GM23248 (cell line): ENCODE measurements around the gene SLC25A20. TPM values are rescaled to one million over a fixed set of nuclear protein-coding genes. Genes with fewer than 3 reads are reported as not detected.

Experiments used
- DNase-seq: peaks from one replicate; pipeline ENCODE4 v3.0.0-alpha.2; 2015
- H2AFZ ChIP-seq: fragments of 200-600 bp; sonication (generic); 2 replicates; pipeline ENCODE4 v1.6.1; 2016; ENCODE audit warnings: antibody characterized with exemption
- H3F3A ChIP-seq: fragments of 200-600 bp; sonication (generic); 2 replicates; pipeline ENCODE4 v1.6.1; 2016; ENCODE audit warnings: mild to moderate bottlenecking, antibody characterized with exemption, mixed run types; ENCODE audit not compliant: insufficient read depth
- H3K27ac ChIP-seq: fragments of 200-600 bp; sonication (generic); 2 replicates; pipeline ENCODE4 v1.5.1; 2016; ENCODE audit warnings: mild to moderate bottlenecking
- H3K27me3 ChIP-seq: fragments of 200-600 bp; sonication (generic); replicated peaks from 2 replicates; pipeline ENCODE4 v1.6.1; 2016; ENCODE audit warnings: mild to moderate bottlenecking; ENCODE audit not compliant: insufficient read depth
- H3K36me3 ChIP-seq: fragments of 200-600 bp; sonication (generic); 2 replicates; pipeline ENCODE4 v1.6.1; 2016; ENCODE audit warnings: low read depth, mild to moderate bottlenecking
- H3K4me1 ChIP-seq: fragments of 200-600 bp; sonication (generic); 2 replicates; pipeline ENCODE4 v1.6.1; 2016; ENCODE audit warnings: mild to moderate bottlenecking; ENCODE audit not compliant: insufficient read depth
- H3K4me2 ChIP-seq: fragments of 200-600 bp; sonication (generic); one replicate; pipeline ENCODE4 v1.6.1; 2016; ENCODE audit warnings: mild to moderate bottlenecking; ENCODE audit not compliant: unreplicated experiment
- H3K4me3 ChIP-seq: fragments of 200-600 bp; sonication (generic); 2 replicates; pipeline ENCODE4 v1.5.1; 2016; ENCODE audit warnings: mild to moderate bottlenecking
- H3K79me2 ChIP-seq: fragments of 200-600 bp; sonication (generic); 2 replicates; pipeline ENCODE4 v1.6.1; 2016; ENCODE audit warnings: mild to moderate bottlenecking; ENCODE audit not compliant: insufficient read depth
- H3K9ac ChIP-seq: fragments of 200-600 bp; sonication (generic); 2 replicates; pipeline ENCODE4 v1.6.1; 2016; ENCODE audit warnings: mild to moderate bottlenecking
- H3K9me2 ChIP-seq: fragments of 200-600 bp; sonication (generic); 2 replicates; pipeline ENCODE4 v1.6.1; 2016; ENCODE audit warnings: mixed run types, mild to moderate bottlenecking, moderate library complexity; ENCODE audit not compliant: insufficient read depth
- H3K9me3 ChIP-seq: fragments of 200-600 bp; sonication (generic); one replicate; pipeline ENCODE4 v1.6.1; 2017; ENCODE audit warnings: low read depth
- H4K20me1 ChIP-seq: fragments of 200-600 bp; sonication (generic); 2 replicates; pipeline ENCODE4 v1.6.0; 2016; ENCODE audit not compliant: insufficient read depth
- EZH2 ChIP-seq: fragments of 200-600 bp; sonication (generic); IDR thresholded peaks from 2 replicates; pipeline ENCODE4 v1.6.1; 2018; ENCODE audit warnings: antibody characterized with exemption, mild to moderate bottlenecking; ENCODE audit not compliant: insufficient read depth, poor library complexity, severe bottlenecking
- EZH2phosphoT487 ChIP-seq: fragments of 200-600 bp; sonication (generic); IDR thresholded peaks from 2 replicates; pipeline ENCODE4 v1.6.1; 2018; ENCODE audit warnings: antibody characterized with exemption, moderate library complexity, mild to moderate bottlenecking, low read depth; ENCODE audit not compliant: insufficient read depth
- WGBS, 2 experiments: methylation state at CpG; one replicate each; pipeline ENCODE4 v1.1.6; 2015 to 2017; ENCODE audit warnings: low lambda C conversion rate in 2 of 2, low coverage in 1 of 2; ENCODE audit errors: missing lambda C conversion rate in 2 of 2; 5-methylcytosine and 5-hydroxymethylcytosine counted together
- in situ Hi-C: fragments of 300-500 bp; cut with MboI; formaldehyde crosslinking; loops from 2 replicates; pipeline ENCODE4 v1.15.0; 2020
- polyA plus RNA-seq: library from polyadenylated mRNA; unstranded; fragments of >200 nt; fragmentation: Nextera tagmentation; extraction: Ambion mirVana; gene quantifications from 2 replicates; pipeline ENCODE4 v1.2.1, GENCODE V29; 2016
- total RNA-seq: library from RNA; depleted of rRNA; stranded (reverse); fragments of >200 nt; shearing (Covaris generic); gene quantifications from 2 replicates; pipeline ENCODE4 v1.2.3, GENCODE V29; 2014

Gene SLC25A20
- total and polyA plus RNA-seq, 2 experiments from 2014 or later, result 21.0 to 26.2 TPM

DNA sequence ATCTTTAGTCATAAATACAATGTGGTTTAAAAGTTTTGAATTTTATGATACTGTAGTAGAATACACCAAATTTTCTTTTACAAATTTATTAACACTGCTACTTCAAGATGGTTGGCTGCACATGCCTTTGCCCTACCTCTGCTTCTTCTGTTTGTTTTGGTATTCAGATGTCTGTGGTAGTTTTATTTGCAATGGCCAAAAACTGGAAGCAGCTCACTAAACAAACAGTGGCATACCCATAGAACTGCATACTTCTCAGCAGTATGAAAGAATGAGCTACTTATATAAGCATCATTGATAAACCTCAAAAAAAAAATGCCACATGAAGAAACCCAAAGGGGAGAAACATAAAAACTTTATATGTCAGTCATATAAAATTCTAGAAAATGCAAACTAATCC is 39.5 kb upstream of the SLC25A20 start:
- Histone ChIP-seq H3K9me3 (no peaks in the 10 kb centered on the region), H3K79me2 (peaks cover 96% of the 10 kb centered on the region), H3K27ac (no peak overlapping the region), H3K36me3 (peaks cover 14% of the 10 kb centered on the region), H4K20me1 (0 out of 2 replicates have a peak, but pooled peaks cover 5% of the 10 kb centered on the region), H3K4me3 (no peak overlapping the region), H2AFZ (no peak overlapping the region), H3K9me2 (no peaks in the 10 kb centered on the region), H3K27me3 (no peaks in the 10 kb centered on the region), H3K4me2 (no peak overlapping the region), H3K9ac (no peak overlapping the region), H3K4me1 (no peaks in the 10 kb centered on the region), H3F3A (no peaks in the 10 kb centered on the region)
- in situ Hi-C loops, result no loop called here
- no peak for TF ChIP-seq EZH2
- no peak for TF ChIP-seq EZH2phosphoT487
- no peak for DNase-seq

DNA sequence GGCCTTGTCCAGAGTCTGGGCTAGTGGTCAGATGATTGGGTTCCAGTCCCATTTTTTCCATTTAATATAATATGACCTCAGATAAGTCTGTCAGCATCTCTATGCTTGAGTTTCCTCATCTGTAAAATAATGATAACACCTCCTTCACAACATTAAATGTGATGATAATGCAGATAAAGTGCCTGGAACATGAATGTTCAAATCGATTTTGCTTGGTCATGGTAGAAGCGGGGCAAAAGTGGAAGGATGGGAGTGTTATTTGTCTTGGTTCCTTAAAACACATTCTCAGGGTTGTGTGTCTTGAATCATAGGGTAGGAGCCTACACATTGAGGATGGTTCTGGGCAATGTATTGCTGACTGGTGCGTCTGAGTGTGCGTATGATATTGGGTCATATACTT is 36.8 kb upstream of the SLC25A20 start:
- 0 out of 2 replicates have a peak, but pooled peaks cover 5% of the 10 kb centered on the region for H4K20me1 ChIP-seq

DNA sequence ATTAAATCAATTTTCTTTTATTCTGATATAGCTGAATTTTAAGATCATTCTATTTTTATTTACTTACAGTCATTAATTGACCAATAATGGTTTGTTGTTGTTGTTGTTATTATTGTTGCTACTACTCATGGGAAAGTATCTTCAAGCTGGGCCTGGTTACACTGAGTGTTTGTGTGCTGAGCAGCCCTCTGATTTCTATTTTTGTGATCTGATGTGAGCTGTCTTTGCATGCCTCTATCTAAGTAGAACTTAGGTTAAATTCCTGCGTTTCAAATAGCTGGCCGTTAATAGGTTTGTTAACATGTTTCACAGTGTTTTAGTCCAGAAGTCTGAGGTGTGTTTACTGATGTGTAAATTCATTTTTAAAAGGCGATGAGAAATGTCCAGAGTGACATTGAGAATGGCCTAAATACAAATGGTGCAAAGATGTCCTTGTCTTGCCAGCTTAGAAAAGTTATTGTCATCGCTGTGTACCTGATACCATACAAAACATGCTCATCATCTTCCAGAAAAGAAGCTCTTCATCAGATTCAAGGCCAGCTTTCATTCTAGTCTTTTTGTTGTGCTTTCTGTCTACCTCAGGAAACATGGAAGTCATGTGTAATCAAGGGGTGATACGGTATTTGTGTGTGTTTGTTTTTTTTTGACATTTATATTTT is 35.8 kb upstream of the SLC25A20 start:
- Histone ChIP-seq H4K20me1 (peaks cover 9% of the 10 kb centered on the region; the same call in 1 of the 2 replicates), H3K4me2 (no peak overlapping the region), H3K4me3 (no peak overlapping the region), H3K27me3 (no peaks in the 10 kb centered on the region), H3K9ac (no peak overlapping the region), H2AFZ (no peak overlapping the region), H3K9me2 (no peaks in the 10 kb centered on the region), H3K36me3 (peaks cover 14% of the 10 kb centered on the region), H3K9me3 (no peaks in the 10 kb centered on the region), H3F3A (peaks cover 3% of the 10 kb centered on the region; the same call in 1 of the 2 replicates), H3K79me2 (peaks cover 100% of the 10 kb centered on the region), H3K4me1 (no peaks in the 10 kb centered on the region), H3K27ac (no peak overlapping the region)
- no peak for TF ChIP-seq EZH2
- no peak for TF ChIP-seq EZH2phosphoT487
- in situ Hi-C loops, result no loop called here
- 85 to 86% methylated on average over 5 of the region's 5 CpGs for WGBS, 2 experiments
- no peak for DNase-seq

More for the DNA sequence above, 36.8 kb upstream of the SLC25A20 start:
- no peaks in the 10 kb centered on the region for H3F3A ChIP-seq
- no peaks in the 10 kb centered on the region for H3K4me1 ChIP-seq
- no peaks in the 10 kb centered on the region for H3K27me3 ChIP-seq
- no peaks in the 10 kb centered on the region for H3K9me2 ChIP-seq
- H2AFZ ChIP-seq, result no peak overlapping the region
- in situ Hi-C loops, result no loop called here
- no peak overlapping the region for H3K4me3 ChIP-seq
- no peak overlapping the region for H3K27ac ChIP-seq
- DNase-seq, result no peak
- 95 to 99% methylated on average over 4 of the region's 4 CpGs for WGBS, 2 experiments
- TF ChIP-seq EZH2 (no peak), EZH2phosphoT487 (no peak)
- no peak overlapping the region for H3K9ac ChIP-seq
- H3K36me3 ChIP-seq, result peaks cover 14% of the 10 kb centered on the region
- no peak overlapping the region for H3K4me2 ChIP-seq
- H3K79me2 ChIP-seq, result peaks cover 98% of the 10 kb centered on the region
- no peaks in the 10 kb centered on the region for H3K9me3 ChIP-seq

DNA sequence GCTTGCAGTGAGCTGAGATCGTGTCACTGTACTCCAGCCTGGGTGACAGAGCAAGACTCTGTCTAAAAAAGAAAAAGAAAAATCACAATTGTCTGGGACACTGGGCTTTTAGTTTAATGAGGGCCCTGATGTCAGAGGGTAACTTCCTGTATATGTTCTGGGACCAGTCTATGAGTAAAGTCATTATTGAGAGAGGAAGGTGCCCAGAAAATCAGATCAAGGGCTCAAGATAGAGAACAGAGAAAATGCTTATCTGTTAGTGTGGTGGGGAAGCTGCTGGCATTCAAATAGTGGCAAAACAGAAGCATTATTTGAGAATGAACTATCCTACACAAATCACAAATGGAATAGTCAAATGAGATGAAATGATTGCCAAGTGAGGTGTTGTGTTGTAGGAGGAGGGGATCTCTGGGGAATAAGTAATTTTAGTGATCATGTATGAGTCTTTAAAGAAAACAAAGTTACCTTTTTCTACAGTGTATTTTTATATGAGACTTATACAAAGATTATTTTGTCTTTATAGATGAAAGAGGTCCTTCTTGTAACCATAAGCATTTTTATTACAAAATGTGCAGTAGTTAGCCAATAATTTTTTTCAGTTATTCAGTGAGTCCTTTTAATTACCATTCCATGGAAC is 33.4 kb upstream of the SLC25A20 start:
- Histone ChIP-seq H3K4me1 (peaks cover 20% of the 10 kb centered on the region), H3F3A (peaks cover 22% of the 10 kb centered on the region), H3K4me2 (no peak overlapping the region), H3K9ac (no peak overlapping the region), H3K4me3 (no peak overlapping the region), H3K9me2 (no peaks in the 10 kb centered on the region), H2AFZ (no peak overlapping the region), H3K27ac (no peak overlapping the region), H3K27me3 (no peaks in the 10 kb centered on the region), H4K20me1 (peaks cover 26% of the 10 kb centered on the region; the same call in 1 of the 2 replicates), H3K79me2 (peaks cover 100% of the 10 kb centered on the region), H3K9me3 (no peaks in the 10 kb centered on the region), H3K36me3 (peaks cover 14% of the 10 kb centered on the region)
- no peak for DNase-seq
- in situ Hi-C loops, result no loop called here
- 57 to 60% methylated on average over 1 of the region's 1 CpG for WGBS, 2 experiments
- TF ChIP-seq EZH2phosphoT487 (no peak), EZH2 (no peak)
